ENCODE results near the gene LRIT1. TPM values are rescaled to one million over a fixed set of nuclear protein-coding genes. Genes with fewer than 3 reads are reported as not detected.
A peak's percentile ranks its signal among the peaks of the same experiment; 100 is the strongest.

LRIT1 gene
- polyA plus RNA-seq, 1 donor (not counting 4 experiments of a cell fraction or from before 2014, with no cell fraction given): not detected

GRCh38 chr10:84216834-84217233, 24.5 kb downstream of the LRIT1 start:
- H3K36me3 ChIP-seq (ENCODE audit: control insufficient read depth in 2 of 2, extremely low read depth in 1 of 2, insufficient read depth in 2 of 2, low read length in 2 of 2): no peaks in the 10 kb centered on the region
- H3K4me1 ChIP-seq (ENCODE audit: control insufficient read depth, extremely low read depth, insufficient read depth, low read length): no peaks in the 10 kb centered on the region
- H3K27me3 ChIP-seq (ENCODE audit: control insufficient read depth, extremely low read depth, insufficient read depth, low read length): no peaks in the 10 kb centered on the region
- H3K9me1 ChIP-seq (ENCODE audit: control insufficient read depth, extremely low read depth, insufficient read depth, low read length): no peaks in the 10 kb centered on the region
- no peak for FAIRE-seq
- no peaks in the 10 kb centered on the region for H3K79me2 ChIP-seq (ENCODE audit: control insufficient read depth, insufficient read depth, low read length)
- no peaks in the 10 kb centered on the region for H4K20me1 ChIP-seq (ENCODE audit: control insufficient read depth, extremely low read depth, insufficient read depth, low read length)
- no peak overlapping the region for H3K27ac ChIP-seq (ENCODE audit: control insufficient read depth, insufficient read depth, low read length)
- no peak overlapping the region for H3K9ac ChIP-seq (ENCODE audit: control insufficient read depth, extremely low read depth, insufficient read depth, low read length)
- TF ChIP-seq EZH2 (IDR thresholded peaks at IDR 0.05; ENCODE audit: low read length): no peak
- no peak for TF ChIP-seq CTCF (optimal IDR thresholded peaks at IDR 0.05 in 1 of 3, IDR thresholded peaks at IDR 0.05 in 1 of 3, conservative IDR thresholded peaks at IDR 0.05 in 1 of 3; ENCODE audit: extremely low read depth in 1 of 3, insufficient read depth in 2 of 3, low read length in 3 of 3)
- dilution Hi-C loops (cut with MboI; ENCODE audit: extremely low pct_ligation_motif_present, low sequenced_read_pairs): no loop called here
- DNase-seq (ENCODE audit: low read depth, low spot score): no peak
- H3K4me2 ChIP-seq (ENCODE audit: control insufficient read depth, extremely low read depth, insufficient read depth, low read depth, low read length): no peak overlapping the region
- H3K9me3 ChIP-seq (ENCODE audit: control insufficient read depth, low read depth, low read length): no peaks in the 10 kb centered on the region
- H2AFZ ChIP-seq (ENCODE audit: control insufficient read depth, low read length): no peak overlapping the region
- no peak overlapping the region for H3K4me3 ChIP-seq (ENCODE audit: control insufficient read depth in 2 of 3, extremely low read depth in 1 of 3, insufficient read depth in 2 of 3, low read depth in 1 of 3, low read length in 3 of 3)

GRCh38 chr10:84214612-84215235, 26.6 kb downstream of the LRIT1 start:
- no peaks in the 10 kb centered on the region for H4K20me1 ChIP-seq (ENCODE audit: control insufficient read depth, extremely low read depth, insufficient read depth, low read length)
- dilution Hi-C loops (cut with MboI; ENCODE audit: extremely low pct_ligation_motif_present, low sequenced_read_pairs): no loop called here
- no peaks in the 10 kb centered on the region for H3K9me3 ChIP-seq (ENCODE audit: control insufficient read depth, low read depth, low read length)
- no peak overlapping the region for H3K27ac ChIP-seq (ENCODE audit: control insufficient read depth, insufficient read depth, low read length)
- H3K79me2 ChIP-seq (ENCODE audit: control insufficient read depth, insufficient read depth, low read length): no peaks in the 10 kb centered on the region
- H2AFZ ChIP-seq (ENCODE audit: control insufficient read depth, low read length): no peak overlapping the region
- no peaks in the 10 kb centered on the region for H3K9me1 ChIP-seq (ENCODE audit: control insufficient read depth, extremely low read depth, insufficient read depth, low read length)
- no peaks in the 10 kb centered on the region for H3K36me3 ChIP-seq (ENCODE audit: control insufficient read depth in 2 of 2, extremely low read depth in 1 of 2, insufficient read depth in 2 of 2, low read length in 2 of 2)
- no peak overlapping the region for H3K4me2 ChIP-seq (ENCODE audit: control insufficient read depth, extremely low read depth, insufficient read depth, low read depth, low read length)
- FAIRE-seq (no peak), DNase-seq (ENCODE audit: low read depth, low spot score) (no peak)
- TF ChIP-seq CTCF (optimal IDR thresholded peaks at IDR 0.05 in 1 of 3, IDR thresholded peaks at IDR 0.05 in 1 of 3, conservative IDR thresholded peaks at IDR 0.05 in 1 of 3; ENCODE audit: extremely low read depth in 1 of 3, insufficient read depth in 2 of 3, low read length in 3 of 3) (peak; percentile 59 to 73 (median 72)), EZH2 (IDR thresholded peaks at IDR 0.05; ENCODE audit: low read length) (no peak)
- no peak overlapping the region for H3K4me3 ChIP-seq (ENCODE audit: control insufficient read depth in 2 of 3, extremely low read depth in 1 of 3, insufficient read depth in 2 of 3, low read depth in 1 of 3, low read length in 3 of 3)
- H3K4me1 ChIP-seq (ENCODE audit: control insufficient read depth, extremely low read depth, insufficient read depth, low read length): no peaks in the 10 kb centered on the region
- H3K9ac ChIP-seq (ENCODE audit: control insufficient read depth, extremely low read depth, insufficient read depth, low read length): no peak overlapping the region
- H3K27me3 ChIP-seq (ENCODE audit: control insufficient read depth, extremely low read depth, insufficient read depth, low read length): no peaks in the 10 kb centered on the region
